ENCODE measurements around the gene RGS7. TPM values are rescaled to one million over a fixed set of nuclear protein-coding genes. Genes with fewer than 3 reads are reported as not detected.
A peak's percentile ranks its signal among the peaks of the same experiment; 100 is the strongest.
"Not testable (repeated sequence)": the region's sequence is repeated elsewhere in the genome, so short reads cannot be mapped to it uniquely, and the experiment has no call there.

The RGS7 gene
- total RNA-seq, 2 donors from 2014 or later: not detected

GRCh38 chr1:240743705-240744104 is 613.3 kb downstream of the RGS7 start:
- no peak for ATAC-seq

GRCh38 chr1:240739754-240740153 is 617.3 kb downstream of the RGS7 start:
- H3K4me1 Mint-ChIP-seq: no peaks in the 10 kb centered on the region
- no peak overlapping the region for H3K27ac Mint-ChIP-seq
- H3K4me3 Mint-ChIP-seq: no peak overlapping the region
- no peaks in the 10 kb centered on the region for H3K36me3 Mint-ChIP-seq (ENCODE audit: low read depth)
- DNase-seq (no peak), ATAC-seq (no peak)
- no peaks in the 10 kb centered on the region for H3K27me3 Mint-ChIP-seq
- no peaks in the 10 kb centered on the region for H3K9me3 ChIP-seq (ENCODE audit: control insufficient read depth, low read length, poor library complexity, severe bottlenecking)

More at GRCh38 chr1:240743705-240744104, 613.3 kb downstream of the RGS7 start:
- peaks cover 3% of the 10 kb centered on the region for H3K36me3 Mint-ChIP-seq (ENCODE audit: low read depth)
- no peak overlapping the region for H3K4me3 Mint-ChIP-seq
- peaks cover 5% of the 10 kb centered on the region for H3K27me3 Mint-ChIP-seq
- no peaks in the 10 kb centered on the region for H3K4me1 Mint-ChIP-seq
- H3K9me3 ChIP-seq (ENCODE audit: control insufficient read depth, low read length, poor library complexity, severe bottlenecking): no peaks in the 10 kb centered on the region
- H3K27ac Mint-ChIP-seq: no peak overlapping the region
- no peak for DNase-seq

- Mint-ChIP-seq H3K27me3 (no peaks in the 10 kb centered on the region), H3K27ac (no peak overlapping the region), H3K4me1 (no peaks in the 10 kb centered on the region), H3K36me3 (ENCODE audit: low read depth) (no peaks in the 10 kb centered on the region), H3K4me3 (no peak overlapping the region)
- no peak for DNase-seq
- ATAC-seq: no peak
- no peaks in the 10 kb centered on the region for H3K9me3 ChIP-seq (ENCODE audit: control insufficient read depth, low read length, poor library complexity, severe bottlenecking)
Observed at GRCh38 chr1:240739139-240739538, 617.9 kb downstream of the RGS7 start.

- DNase-seq (no peak), ATAC-seq (no peak)
- Mint-ChIP-seq H3K4me1 (no peaks in the 10 kb centered on the region), H3K36me3 (ENCODE audit: low read depth) (no peaks in the 10 kb centered on the region), H3K4me3 (no peak overlapping the region), H3K27me3 (no peaks in the 10 kb centered on the region), H3K27ac (no peak overlapping the region)
- H3K9me3 ChIP-seq (ENCODE audit: control insufficient read depth, low read length, poor library complexity, severe bottlenecking): no peaks in the 10 kb centered on the region
Observed at GRCh38 chr1:240737766-240738265, 619.2 kb downstream of the RGS7 start.

GRCh38 chr1:240737298-240737697 is 619.7 kb downstream of the RGS7 start:
- peaks cover 2% of the 10 kb centered on the region for H3K27me3 Mint-ChIP-seq
- no peak overlapping the region for H3K27ac Mint-ChIP-seq
- peaks cover under 1% of the 10 kb centered on the region for H3K36me3 Mint-ChIP-seq (ENCODE audit: low read depth)
- peaks cover under 1% of the 10 kb centered on the region for H3K4me1 Mint-ChIP-seq
- no peaks in the 10 kb centered on the region for H3K9me3 ChIP-seq (ENCODE audit: control insufficient read depth, low read length, poor library complexity, severe bottlenecking)
- ATAC-seq (no peak), DNase-seq (no peak)
- no peak overlapping the region for H3K4me3 Mint-ChIP-seq

GRCh38 chr1:240734705-240735104 is 622.3 kb downstream of the RGS7 start:
- not testable (repeated sequence) for H3K9me3 ChIP-seq (ENCODE audit: control insufficient read depth, low read length, poor library complexity, severe bottlenecking); DNase-seq; H3K36me3 Mint-ChIP-seq (ENCODE audit: low read depth); ATAC-seq; H3K27me3 Mint-ChIP-seq; H3K4me3 Mint-ChIP-seq; H3K4me1 Mint-ChIP-seq; H3K27ac Mint-ChIP-seq

GRCh38 chr1:240734001-240734400 is 623.0 kb downstream of the RGS7 start:
- H3K27ac Mint-ChIP-seq: no peak overlapping the region
- H3K4me1 Mint-ChIP-seq: peaks cover 3% of the 10 kb centered on the region
- no peak overlapping the region for H3K4me3 Mint-ChIP-seq
- no peak for ATAC-seq
- H3K27me3 Mint-ChIP-seq: peaks cover 7% of the 10 kb centered on the region
- no peaks in the 10 kb centered on the region for H3K9me3 ChIP-seq (ENCODE audit: control insufficient read depth, low read length, poor library complexity, severe bottlenecking)
- DNase-seq: no peak
- peaks cover 2% of the 10 kb centered on the region for H3K36me3 Mint-ChIP-seq (ENCODE audit: low read depth)

- Mint-ChIP-seq H3K4me3 (no peak overlapping the region), H3K36me3 (ENCODE audit: low read depth) (peaks cover 2% of the 10 kb centered on the region), H3K27ac (no peak overlapping the region), H3K27me3 (peaks cover 7% of the 10 kb centered on the region), H3K4me1 (peaks cover 3% of the 10 kb centered on the region)
- no peak for DNase-seq
- ATAC-seq: peak; percentile 47
- H3K9me3 ChIP-seq (ENCODE audit: control insufficient read depth, low read length, poor library complexity, severe bottlenecking): no peaks in the 10 kb centered on the region
Observed at GRCh38 chr1:240732390-240732789, 624.6 kb downstream of the RGS7 start.

Other genes with a start within 250 kb of the RGS7 start
- gene FH, start 162.6 kb upstream of the RGS7 start, total RNA-seq: 10 to 100 TPM; 13.9 to 18.5 TPM
- 1 to 10 TPM in 1 of 2 donors, not detected in 1; 1.5 TPM for gene KMO, start 175.2 kb upstream of the RGS7 start, total RNA-seq